HG03045 (cell line): ENCODE measurements around the gene CD4.

ENCODE experiments used
- ATAC-seq: cut with Tn5 transposase; IDR thresholded peaks from one replicate; pipeline ENCODE4 v1.9.1; 2021; ENCODE audit warnings: mild to moderate bottlenecking, moderate library complexity; ENCODE audit not compliant: unreplicated experiment

Gene CD4

DNA sequence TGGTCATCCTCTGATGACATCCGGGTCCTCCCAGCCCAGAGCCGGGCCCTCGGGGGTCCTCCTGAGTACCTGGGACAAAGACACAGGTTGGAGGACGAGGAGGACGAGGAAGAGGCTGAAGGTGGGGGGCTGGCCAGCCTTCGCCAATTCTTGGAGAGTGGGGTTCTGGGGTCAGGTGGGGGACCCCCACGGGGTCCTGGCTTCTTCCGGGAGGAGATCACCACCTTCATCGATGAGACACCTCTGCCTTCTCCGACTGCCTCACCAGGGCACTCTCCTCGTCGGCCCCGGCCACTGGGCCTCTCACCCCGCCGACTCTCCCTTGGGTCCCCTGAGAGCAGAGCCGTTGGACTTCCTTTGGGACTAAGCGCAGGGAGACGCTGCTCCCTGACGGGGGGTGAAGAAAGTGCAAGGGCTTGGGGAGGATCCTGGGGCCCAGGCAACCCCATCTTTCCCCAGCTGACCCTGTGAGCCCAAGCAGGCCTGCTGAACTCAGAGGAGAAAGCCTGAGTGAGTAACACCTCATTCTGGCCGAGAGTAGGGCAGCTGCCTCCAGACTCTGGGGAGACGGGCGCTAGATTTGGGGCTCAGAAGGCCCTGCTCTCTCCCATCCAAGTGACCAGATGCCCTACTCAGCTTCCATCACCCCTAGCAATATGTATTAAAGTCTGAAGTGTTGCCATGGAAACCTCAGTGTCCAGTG is 37.6 kb downstream of the CD4 start:
- ATAC-seq = no peak

DNA sequence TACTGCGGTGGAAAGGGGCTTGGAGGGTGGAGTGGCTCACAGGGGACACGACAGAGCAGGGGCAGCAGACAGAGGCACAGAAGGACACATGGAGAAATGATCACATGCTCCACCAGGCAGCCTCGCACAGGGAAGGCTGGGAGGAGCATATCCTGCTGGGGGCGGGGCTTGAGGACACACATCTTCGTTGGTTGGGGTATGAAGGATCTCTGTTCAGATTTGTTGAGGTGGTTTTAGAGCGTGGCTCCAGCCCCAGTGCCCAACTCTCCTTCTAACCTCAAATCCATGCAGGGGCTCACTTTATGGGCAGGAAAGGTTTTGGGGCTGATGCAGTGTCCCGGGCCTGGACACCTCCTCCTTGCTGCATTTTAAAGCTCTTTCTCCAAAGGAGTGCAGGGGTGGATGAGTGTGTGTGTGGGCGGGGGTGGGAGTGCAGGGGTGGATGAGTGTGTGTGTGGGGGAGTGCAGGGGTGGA is 38.1 kb downstream of the CD4 start:
- no peak for ATAC-seq

DNA sequence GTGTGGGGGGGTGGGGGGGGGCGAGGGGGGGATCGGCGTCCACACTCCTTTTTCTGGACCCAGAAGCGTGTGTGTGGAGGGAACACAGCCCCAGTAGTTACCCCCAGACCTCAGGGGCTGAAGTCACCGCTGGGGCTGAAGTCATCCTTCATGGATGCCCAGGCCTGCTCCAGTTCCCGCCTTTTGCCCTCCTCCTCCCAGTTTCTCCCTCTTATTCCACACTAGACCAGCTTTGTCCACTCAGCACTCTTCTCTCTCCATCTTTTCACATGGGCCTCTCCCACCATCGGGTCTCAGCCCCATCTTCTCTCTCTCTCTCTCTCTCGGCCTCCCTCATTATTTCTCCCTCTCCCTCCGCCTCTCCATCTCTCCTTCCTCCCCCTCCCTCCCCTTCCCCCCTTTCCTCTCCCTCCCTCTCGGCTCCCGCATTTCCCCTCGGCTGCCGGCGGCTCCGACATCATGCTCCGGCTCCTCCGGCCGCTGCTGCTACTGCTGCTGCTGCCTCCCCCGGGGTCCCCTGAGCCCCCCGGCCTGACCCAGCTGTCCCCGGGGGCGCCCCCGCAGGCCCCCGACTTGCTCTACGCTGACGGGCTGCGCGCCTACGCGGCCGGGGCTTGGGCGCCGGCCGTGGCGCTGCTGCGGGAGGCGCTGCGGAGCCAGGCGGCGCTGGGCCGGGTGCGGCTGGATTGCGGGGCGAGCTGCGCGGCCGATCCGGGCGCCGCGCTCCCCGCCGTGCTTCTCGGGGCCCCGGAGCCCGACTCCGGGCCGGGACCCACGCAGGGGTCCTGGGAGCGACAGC is 38.9 kb downstream of the CD4 start, which contains the start of gene P3H3:
P3H3 (plus strand) TSS at position 426 of the 799 bp plus-strand sequence; CDS start at position 460, 34 bp downstream.
- no peak for ATAC-seq

DNA sequence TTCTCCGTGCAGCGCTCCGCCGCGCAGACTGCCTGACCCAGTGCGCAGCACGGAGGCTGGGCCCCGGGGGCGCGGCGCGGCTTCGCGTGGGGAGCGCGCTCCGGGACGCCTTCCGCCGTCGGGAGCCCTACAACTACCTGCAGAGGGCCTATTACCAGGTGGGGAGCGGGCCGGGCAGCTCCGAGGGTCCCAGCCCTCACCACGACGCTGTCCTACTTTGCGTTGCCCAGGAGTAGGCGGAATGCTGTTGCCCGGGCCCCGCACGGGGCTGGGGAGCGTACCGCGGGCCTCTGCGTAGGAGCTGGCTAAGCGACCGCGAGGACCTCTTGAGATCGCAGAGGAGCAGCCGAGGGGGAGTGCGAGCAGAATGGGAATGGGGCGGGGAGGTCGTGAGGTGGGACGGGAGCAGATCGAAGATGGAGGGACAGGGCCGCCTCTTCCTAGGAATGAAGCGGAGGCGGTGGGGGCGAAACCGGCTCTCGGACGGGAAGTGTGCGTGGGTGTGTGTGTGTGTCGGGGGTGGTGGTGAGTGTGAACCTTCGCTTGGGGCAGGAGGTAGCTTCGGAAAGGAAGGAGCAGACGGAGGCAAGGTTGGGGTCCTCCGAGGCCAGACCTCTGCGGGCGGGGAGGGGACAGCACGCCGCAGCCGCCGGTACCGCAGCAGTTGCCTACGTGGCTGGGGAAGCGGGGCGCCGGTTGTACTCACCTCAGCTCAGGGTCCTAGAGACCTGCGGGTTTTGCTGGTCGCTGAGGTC is 39.6 kb downstream of the CD4 start:
- ATAC-seq = no peak

DNA sequence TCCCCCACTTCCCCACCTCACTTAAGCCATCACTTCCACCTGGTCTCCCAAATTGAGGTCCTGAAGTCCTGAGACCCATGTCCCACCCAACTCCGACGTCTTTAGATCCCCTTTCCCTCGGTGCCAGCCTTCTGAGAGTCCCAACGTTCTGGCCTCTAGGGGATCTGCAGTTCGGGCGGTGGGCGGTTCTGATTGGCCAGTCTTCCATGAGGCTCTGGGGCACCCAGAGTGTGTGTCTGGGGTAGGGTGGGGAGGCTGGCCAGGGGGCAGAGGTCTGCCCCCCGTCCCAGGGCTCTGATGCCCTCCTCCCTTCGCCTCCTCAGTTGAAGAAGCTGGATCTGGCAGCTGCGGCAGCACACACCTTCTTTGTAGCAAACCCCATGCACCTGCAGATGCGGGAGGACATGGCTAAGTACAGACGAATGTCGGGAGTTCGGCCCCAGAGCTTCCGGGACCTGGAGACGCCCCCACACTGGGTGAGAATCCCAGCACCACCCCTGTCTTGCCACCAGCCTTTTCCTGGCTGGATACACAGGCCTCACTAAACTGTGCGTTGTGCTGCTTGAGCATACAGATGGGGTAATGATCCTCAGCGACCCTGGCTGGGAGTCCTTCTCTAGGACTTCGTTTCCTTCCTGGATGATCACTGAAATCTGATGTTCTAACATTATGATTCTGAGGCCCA is 40.4 kb downstream of the CD4 start:
- no peak for ATAC-seq

DNA sequence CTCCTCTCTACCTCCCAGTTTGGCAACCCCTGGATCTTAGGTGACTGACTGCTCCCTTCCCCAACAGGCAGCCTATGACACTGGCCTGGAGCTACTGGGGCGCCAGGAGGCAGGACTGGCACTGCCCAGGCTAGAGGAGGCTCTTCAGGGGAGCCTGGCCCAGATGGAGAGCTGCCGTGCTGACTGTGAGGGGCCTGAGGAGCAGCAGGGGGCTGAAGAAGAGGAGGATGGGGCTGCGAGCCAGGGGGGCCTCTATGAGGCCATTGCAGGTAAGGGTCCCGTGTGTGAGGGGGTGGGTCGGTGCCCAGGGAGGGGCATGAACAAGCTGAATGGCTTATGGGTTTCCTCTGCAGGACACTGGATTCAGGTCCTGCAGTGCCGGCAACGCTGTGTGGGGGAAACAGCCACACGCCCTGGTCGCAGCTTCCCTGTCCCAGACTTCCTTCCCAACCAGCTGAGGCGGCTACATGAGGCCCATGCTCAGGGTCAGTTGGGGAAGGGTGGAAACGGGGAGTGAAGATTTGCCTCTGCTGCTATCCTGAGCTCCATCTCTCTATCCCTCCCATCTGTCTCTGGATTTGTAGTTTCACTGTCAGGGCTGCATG is 41.1 kb downstream of the CD4 start:
- no peak for ATAC-seq

DNA sequence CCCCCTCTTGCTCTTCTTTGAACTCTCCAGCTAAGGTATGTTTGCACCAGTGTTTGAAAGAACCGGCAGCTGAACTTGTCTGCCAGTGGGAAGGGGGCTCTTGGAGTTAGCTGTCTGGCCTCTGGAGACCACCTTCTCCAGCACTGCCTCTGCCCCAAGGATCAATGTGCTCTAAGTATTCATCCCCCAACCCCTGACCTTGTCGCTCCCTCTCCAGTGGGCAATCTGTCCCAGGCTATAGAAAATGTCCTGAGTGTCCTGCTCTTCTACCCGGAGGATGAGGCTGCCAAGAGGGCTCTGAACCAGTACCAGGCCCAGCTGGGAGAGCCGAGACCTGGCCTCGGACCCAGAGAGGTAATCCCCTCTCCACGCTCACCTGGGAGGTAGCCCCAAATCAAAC is 41.7 kb downstream of the CD4 start:
- no peak for ATAC-seq

DNA sequence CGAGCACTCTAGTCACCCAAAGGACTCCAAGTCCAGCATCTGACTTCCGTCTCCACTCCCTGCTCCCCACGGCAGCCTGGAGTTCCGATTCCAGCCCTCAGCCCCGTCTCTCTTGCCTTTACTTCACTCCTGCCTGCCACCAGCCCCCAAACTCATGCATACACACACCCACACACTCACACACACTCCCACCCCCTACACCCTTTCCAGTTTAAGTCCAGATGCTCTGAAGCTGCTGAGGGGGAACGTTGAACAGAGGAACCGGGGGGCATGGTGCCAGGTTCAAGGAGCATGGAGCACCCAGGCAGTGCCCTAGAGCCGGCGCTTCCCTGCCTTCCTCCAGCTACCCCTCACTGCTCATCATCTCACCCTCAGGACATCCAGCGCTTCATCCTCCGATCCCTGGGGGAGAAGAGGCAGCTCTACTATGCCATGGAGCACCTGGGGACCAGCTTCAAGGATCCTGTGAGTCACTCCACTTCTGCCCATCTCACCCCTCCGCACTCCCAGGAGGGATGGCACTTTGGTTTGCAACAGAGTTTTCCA is 42.2 kb downstream of the CD4 start:
- ATAC-seq = no peak

DNA sequence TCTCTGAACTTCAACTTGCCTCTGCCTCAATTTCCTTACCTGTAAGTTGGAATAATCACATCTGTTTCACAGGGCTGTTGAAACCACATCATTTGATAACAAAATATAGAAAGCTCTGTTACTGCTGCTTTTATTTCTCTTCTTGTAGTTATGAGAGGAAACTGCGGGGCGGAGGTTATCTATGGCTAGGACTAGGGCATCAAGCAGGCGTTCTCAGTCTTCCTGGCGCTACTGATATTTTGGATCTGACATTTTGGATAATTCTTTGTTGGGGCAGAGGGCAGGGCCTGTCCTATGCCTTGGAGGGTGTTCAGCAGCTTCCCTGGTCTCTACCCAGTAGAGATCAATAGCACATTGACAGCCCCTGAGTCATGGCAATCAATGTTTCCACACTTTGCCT is 42.8 kb downstream of the CD4 start:
- ATAC-seq = no peak

DNA sequence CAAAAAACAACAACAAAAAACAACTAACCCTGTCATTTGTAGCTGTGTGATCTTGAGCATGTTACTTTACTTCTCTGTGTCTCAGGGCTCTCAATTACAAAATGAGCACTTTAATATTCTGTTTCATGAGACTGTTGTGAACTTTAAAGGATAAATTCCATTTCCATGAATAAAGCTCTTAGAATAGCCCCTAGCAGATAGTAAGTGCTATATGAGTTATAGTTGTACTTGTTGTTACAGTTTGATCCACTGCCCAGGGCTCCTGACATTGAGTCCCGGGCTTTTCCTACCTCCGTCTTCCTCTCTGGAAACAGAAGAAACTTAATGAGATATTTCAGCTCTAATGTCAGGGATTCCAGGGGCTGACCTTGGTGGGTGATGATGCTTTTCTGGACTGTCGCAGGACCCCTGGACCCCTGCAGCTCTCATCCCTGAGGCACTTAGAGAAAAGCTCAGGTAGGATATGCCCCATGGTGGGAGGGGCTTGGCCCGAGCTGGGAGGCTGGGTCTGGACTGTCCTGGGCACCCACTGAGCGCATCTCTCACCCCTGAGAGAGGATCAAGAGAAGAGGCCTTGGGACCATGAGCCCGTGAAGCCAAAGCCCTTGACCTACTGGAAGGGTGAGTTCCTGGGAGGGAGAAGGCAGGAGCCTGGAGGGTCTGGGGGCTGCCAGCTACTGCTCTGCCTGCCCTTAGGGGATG is 44.0 kb downstream of the CD4 start:
- no peak for ATAC-seq

DNA sequence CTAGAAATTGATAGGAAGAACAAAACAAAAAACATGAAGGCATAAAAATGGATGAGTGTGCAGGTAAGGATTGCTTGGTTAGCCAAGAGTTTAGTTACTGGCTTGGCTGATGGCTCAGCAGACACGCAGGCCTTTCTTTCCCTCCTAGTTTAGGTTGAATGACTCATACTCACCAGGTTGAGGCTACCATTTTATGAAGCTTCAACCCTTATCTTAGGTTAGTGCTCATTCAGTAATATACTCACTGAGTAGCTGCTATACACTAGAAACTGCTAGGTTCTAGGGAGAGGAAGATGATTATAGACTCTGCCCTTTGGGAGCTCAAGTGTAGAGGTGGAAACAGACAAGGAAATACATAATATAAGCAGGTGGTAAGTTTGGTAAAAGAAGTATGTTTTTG is 44.9 kb downstream of the CD4 start:
- no peak for ATAC-seq

DNA sequence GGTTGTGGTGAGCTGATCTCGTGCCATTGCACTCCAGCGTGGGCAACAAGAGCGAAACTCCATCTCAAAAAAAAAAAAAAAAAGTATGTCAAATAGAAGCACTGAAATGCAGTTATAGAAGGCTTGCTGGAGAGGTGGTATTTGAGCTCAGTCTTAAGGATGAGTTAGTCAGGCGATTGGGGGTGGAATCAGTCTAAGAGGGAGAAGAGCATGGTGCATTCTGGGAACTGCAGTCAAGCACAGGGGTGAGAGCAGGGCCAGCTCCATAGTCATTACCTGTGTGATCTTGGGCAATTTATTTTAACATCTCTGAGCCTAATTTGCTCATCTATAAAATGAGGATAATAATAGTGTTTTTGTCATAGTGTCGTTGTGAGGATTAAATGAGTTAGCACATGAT is 45.5 kb downstream of the CD4 start:
- ATAC-seq = no peak

DNA sequence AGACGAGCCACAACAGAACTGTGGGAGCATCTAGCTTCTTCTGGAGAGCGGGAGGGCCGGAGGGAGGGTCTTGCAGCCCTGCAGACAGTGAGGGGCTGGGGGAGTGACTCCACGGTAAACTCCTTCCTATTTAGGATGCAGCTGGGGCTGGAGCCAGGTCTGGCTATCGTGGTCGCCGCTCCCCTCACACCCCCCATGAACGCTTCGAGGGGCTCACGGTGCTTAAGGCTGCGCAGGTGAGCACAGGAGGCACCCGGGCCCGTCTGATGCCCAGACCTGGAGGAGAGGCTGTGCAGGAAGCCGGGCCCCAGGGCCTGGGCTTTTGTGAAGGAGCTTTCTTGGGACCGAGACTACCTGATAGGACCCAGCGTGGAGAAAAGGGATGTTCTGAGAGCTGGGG is 47.5 kb downstream of the CD4 start:
- ATAC-seq = no peak

DNA sequence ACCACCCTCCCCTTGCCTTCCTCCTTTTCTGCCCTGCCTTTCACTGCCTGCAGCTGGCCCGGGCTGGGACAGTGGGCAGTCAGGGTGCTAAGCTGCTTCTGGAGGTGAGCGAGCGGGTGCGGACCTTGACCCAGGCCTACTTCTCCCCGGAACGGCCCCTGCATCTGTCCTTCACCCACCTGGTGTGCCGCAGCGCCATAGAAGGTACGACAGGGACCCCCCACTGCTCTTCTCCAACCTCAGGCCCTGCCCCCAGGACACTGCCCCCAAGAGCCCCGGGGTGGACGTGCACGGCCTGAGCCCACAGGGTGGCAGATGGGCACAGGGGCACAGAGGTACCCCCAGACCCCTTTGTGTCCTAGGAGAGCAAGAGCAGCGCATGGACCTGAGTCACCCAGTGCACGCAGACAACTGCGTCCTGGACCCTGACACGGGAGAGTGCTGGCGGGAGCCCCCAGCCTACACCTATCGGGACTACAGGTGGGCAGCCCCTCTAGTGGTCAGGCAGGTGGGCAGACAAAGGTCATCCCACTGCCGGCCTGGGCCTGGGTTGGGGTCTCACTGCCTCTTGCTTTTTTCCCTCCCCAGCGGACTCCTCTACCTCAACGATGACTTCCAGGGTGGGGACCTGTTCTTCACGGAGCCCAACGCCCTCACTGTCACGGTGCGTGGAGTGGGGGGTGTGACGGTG is 48.2 kb downstream of the CD4 start:
- no peak for ATAC-seq

DNA sequence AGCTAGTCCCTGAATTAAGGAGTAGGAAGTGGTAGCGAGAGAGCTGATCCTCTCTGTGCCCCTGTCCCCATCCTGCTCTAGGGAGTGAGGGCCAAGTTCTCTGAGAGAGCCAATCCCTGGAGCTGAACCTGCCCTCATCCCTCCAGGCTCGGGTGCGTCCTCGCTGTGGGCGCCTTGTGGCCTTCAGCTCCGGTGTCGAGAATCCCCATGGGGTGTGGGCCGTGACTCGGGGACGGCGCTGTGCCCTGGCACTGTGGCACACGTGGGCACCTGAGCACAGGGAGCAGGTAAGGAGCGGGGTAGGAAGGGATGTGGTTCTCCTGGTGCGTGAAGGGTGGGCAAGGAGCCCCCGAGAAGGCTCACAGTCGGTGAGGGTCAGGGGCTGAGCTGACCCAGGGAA is 49.5 kb downstream of the CD4 start:
- no peak for ATAC-seq

DNA sequence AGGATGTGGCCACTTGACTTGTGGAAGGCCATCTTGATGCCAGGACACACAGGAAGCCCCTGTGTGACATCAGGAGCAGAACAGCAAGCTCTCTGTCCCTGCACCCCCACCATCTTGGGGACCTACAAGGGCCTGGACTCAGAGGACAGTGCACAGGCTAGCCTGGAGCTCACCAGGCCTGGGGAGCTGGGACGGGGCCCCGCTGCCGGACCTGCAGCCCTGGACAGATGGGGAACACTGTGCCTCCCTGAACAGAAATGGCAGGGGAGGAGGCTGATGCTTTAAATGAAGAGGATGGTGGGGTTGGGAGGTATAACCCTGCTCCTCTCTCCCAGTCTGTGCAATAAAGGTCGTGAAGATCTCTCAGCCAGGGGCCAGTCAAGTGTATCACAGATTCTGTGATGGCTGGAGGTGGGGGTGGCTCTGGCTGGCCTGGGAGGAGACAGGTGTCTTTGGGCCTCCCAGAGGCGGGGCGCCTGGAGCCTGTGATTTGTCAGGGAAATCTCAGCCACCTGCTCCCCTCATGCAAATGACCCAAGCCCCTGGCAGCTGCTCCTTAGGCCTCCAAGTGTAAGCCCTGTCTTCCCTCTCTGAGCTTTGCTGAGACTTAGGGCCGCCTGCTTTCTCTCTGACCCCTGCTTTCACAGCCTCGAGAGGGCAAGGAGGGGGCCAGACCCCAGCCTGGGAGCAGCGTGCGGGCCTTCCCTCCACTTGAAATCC is 50.3 kb downstream of the CD4 start:
- peak; percentile 88 for ATAC-seq

DNA sequence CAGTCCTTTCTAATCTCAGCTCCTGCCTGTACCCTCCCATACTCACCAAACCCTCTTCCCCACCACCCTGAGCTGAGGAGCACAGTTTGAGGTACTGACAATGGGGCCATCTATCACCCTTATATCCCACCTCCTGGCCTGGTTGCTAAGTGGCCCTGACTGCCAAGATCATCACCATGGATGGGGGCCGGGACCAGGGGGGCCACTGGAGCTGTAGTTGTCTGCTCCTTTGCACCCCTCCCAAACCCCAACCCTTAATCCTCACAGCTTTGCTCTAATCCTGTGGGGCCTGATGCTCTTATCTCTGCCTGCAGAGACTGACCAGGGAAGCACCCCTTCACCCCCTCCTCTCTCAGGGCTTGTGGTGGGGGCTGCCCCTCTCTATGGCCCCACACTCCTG is 51.0 kb downstream of the CD4 start:
- ATAC-seq = no peak

DNA sequence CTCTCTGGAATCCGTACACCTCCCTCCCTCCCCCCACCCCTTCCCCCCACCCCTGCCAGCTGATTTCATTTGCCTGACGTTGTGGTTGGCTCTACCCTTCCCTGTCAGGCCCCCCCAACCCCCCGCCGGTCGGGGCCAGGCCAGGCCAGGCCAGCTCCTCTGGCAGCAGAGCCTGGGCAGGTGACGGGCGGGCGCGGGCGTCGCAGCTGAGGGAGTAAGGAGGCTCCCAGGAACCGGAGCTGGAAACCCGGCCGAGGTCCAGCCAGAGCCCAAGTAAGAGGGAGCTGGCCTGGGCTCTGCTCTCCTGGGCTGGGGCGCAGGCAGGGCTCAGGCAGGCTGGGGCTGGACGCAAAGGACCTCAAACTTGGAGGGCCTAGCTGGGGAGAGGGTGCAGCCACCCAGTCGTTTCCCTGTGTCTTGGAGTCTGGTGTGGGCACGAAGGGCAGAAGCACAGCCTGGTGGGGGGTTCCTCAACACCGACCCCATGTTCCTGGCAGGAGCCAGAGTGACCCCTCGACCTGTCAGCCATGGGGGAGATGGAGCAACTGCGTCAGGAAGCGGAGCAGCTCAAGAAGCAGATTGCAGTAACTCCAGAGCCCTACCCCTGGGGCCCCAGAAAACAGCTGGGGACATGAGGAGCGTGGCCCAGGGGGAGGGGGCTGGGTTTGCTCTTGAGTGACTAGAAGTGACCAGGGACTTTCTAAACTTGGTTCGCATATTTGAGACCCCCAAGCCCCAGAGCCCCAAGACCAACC is 51.6 kb downstream of the CD4 start, which contains the start of gene GNB3:
GNB3 (plus strand) TSS at position 165 of the 755 bp plus-strand sequence; CDS start at position 528, 363 bp downstream.
- ATAC-seq = no peak
